Measurements from ENCODE around the gene RGS19.

The RGS19 gene

DNA sequence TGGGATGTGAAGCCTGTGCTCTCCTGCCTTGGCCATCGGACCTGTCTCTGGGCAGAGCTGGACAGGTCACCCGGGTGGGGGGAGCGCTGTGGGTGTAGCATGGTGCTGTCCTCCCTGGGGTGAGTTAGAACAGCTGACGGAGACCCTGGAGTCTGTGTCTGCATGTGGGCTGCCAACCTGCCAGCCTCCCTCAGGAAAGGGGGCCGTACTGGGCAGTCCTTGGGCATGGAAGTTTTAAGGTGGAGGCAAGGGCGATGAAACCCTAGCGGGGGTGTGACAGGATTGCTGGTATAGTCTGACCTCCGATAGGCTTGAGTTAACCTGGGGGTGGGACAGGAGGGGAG is 32.3 kb downstream of the RGS19 start:
- DNase-seq, result no peak

DNA sequence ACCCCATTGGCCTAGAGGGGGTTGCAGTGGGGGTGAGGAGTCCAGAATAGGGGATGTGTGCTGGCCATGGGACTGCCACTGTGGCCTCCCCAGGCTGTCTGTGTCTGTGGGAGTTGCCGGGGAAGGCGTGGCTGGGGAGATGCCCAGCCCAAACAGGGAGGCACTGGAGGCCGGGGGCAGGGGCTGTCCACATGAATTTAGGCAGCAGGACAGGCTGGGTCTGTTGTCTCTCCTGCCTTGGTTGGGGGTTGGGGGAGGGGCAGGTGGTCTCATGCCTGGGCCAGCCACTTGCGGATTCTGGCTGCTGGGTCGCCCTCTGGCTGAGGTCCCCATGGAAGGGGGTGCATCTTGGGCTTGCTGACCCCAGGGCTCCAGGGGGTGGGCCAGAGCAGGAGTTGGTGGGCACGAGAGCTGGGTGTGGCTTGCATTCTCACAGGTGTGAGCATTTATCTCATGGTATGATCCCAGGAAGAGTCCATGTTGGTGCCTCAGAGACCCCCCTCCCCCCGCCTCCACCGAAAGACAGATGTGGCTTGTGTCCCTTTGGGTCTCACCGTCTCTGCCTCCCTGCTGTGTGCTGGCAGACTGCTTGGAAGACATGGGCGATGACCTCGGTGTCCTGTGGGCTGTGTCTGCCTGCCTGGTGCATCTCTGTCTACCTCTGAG is 33.8 kb downstream of the RGS19 start:
- no peak for DNase-seq

DNA sequence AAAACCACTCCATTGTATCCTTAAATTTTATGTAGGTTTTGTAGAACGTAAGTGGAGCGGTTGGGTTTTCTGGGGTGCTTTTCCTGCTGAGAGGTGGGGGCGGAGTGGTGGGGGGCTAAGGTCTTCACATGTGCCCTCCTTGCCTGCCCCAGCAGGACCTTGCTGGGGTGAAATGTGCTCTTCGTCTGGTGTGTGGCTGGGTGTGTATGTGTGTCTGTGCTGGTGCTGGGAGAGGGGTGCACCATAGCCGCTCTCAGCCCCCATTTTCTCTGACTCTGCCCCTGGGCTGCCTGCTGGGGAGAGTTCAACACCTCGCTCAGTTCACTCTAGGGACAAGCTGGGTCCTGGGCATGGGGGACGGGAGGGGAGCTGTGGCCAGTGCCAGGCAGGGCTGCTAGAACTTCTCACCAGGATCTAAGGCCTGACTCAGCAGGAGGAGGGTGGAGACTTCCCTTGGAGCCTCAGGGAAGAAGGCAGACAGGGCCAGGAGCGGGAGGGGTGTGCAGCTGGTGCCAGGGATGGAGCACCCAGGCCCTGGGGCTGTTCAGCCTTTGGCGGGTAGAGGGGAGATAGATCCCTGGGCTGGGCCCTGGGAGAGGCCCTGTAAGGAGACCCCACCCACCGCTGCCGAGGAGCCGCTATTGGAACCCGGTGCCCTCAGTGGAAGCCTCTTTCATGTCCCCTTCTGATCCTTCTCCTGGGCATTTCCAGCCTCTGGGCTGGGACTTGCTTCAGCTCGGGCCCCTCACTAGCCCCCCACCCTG is 34.7 kb downstream of the RGS19 start:
- DNase-seq, result peak; percentile 88

DNA sequence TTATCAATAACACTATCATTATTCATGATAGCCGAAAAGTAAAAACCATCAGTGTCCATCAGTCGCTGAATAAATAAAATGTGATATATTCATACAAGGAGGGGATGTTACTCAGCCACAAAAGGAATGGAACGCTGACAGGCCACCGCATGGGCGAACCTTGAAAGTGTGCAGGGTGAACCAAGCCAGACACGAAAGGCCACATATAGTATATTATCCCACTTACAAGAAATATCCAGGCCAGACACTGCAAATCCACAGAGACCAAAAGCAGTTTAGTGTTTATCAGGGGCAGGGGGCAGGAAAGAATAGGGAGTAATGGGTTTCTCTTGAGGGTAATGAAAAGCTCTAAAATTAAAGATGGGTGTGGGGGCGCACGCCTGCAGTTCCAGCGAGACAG is 35.5 kb downstream of the RGS19 start:
- no peak for DNase-seq

DNA sequence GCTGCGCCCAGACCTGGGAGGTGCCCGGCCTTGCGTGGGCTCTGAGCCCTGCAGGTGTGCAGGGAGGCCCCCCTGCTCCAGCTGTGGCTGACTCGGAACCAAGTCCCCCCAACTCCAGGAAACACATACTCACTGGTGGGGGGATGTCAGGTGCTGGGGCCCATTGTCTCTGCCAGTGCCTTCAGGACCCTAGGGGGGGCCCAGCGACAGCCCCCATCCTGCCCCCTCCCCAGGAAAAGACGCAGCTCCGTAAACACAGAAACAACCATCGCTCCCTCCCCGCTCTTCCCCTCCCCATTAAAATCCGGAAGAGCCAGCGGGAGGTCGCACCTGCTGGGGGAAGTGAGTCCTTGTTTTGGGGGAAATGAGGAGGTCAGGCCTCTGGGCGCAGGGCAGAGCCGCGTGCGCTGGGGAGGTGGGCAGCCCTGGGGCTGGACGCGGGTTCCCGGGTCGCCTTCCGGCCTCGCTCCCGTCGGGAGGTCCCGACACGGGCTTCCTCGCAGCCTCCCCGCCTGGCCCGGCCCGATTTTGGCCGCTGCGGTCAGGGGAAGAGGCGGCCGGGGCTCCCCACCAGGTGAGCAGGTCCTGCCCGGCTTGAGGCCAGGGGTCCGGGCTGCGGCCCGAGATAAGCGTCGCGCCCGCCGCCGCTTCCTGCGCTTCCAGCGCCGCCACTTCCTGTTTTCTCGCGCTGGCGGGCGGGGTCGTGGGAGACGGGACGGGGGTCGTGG is 37.1 kb downstream of the RGS19 start:
- DNase-seq, result no peak

DNA sequence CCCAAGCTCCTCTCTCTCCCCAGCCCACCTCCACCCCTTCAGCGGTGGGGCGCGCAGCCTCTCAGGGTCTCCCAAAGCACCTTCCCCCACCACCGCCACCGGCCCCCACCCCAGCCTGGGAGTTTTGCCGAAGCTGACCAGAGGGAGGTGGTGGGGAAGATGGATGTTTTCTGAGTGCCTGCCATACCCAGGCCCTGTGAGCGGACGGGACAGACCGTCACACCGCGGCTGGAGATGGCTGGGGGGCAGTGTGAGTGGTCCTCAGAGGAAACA is 37.6 kb downstream of the RGS19 start:
- no peak for DNase-seq

DNA sequence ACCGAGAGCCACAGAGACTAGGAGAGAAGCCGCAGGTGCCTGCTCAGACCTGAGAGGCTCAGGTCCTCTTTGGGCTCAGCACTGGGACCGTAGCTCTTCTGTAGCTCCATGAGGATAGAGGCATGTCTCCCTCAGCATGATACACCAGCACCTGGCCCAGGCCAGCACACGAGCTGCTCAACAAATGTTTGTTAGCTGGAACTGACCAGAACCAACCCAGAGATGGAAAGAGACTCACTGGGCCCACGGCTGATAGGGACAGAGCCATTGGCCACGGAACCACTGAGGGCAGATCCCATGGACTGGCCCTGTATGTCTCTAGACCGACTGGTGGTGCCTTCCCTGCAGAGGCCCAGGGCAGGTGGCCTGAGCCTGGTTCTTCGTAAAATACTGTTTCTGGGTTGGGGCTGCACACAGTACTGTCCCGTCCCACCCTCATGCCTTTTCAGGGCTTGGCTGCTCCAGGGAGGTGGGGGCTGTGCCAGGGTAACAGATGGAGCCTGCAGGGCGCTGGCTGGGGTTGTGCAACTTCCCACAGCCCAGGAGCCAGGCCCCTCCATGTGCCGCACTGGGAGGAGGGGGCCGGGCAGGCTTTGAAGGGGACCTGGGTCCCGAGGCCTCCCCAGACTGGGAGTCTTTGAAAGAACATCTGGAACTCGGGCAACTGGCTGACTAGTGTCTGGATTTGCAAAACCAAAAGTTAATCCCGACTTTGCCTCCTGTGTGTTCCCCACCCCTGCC is 38.1 kb downstream of the RGS19 start:
- no peak for DNase-seq

DNA sequence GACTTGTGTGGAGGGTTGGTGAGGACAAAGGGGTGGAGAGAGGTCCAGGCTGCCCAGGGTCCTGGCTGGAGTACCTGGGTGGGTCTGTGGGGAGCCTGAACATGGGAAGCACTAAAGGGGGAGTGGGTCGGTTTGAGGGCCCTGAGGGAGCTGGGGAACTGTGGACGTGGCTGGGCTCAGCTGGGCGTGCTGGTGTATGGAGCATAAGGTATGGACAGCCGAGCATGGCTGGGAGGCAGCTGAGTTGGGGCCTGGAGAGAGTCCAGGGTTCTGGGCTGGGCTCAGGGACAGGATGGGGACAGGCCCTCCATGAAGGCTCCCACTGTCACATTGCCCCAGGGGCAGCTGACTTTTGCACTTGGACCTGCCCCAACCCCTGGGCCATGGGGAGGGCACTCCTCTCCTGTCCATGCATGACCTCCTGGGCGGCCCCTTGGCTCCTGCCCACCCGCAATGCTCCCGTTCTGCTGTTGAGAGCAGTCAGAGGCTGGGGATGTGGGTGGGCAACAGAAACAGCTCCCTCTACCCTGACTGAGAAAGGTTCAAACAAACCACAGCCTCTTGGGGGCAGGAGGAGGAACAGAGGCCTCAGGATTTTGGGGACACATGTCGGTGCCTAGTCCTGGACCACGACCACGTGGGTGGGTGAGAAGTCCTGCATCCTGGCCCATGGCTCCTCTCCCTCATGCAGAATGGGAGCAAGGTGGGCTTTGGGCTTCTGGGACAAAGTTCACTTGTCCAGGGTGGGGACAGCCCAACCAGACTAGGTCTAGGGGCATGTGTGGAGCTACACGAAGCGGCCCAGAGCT is 38.9 kb downstream of the RGS19 start:
- no peak for DNase-seq

DNA sequence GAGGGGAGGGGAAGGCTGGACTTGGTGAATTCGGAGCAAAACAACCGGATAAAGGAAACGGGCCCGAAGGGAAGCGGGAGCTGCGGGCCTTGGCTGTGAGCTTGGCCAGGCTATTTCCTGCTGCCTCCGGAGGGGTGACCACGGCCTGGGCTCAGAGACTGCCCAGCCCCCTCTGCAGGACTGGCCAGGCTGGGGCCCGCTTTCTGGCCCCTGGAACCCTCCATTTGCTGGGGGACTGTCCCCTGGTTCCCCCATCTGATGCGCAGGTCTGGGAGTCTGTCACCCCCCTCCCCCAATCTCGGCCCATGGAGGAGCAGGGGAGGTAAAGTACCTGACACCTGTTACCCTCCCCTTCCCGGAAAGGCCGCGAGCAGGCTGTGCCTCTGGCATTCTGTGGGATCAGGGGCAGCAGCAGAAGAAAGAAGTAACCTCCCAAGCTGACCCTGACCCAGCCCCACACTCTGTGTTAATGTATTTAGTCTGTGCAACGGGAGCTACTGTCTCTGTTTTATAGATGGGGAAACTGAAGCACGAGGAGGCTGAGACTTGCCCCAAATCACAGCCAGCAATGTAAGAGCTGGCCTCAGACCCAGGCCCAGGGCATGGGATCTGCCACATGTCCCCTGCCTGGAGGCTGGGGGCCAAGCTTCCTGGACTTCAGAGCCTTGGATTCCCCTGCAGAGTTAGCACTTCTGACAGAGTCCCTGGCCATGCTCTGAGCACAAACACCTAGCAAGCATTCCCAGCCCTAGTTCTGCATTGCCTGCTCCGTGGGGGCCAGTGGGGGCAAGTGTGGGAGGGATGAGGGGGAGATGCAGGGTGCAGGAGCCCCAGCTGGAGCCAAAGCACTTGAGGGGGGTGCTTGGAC is 39.8 kb downstream of the RGS19 start:
- DNase-seq, result no peak

DNA sequence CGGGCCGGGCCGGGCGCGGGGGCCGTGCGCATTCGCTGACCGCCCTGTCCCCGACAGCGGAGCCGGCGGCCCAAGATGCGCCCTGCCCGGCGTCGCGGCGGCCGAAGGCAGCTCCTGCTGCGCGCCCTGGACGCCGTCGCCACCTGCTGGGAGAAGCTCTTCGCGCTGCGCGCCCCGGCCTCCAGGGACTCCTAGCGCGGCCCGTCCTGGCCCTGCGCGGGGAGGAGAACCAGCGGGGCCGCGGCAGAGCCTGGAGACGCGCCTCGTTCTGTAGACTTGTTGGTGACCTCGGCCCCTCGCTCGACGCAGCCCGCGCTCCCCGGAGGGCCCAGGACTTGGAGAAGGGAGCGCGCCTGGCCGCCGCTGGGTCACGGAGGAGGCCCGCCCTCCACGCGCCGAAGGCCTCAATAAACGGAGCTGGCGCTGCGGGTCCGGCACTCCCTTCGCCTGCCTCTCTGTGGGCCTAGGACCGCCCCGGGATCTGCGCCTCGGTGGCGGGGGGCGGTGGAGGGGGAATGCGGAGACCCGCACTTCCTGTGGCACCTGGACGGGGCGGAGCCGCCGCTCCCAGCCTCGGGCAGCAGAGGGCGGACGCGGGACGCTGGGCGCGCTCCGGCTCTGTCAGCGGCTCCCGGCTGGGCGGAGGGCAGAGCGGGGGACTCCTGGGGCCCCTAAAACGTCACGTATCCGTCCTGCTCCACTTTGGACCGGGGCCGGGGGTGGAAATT is 40.6 kb downstream of the RGS19 start:
- DNase-seq, result peak; percentile 66

DNA sequence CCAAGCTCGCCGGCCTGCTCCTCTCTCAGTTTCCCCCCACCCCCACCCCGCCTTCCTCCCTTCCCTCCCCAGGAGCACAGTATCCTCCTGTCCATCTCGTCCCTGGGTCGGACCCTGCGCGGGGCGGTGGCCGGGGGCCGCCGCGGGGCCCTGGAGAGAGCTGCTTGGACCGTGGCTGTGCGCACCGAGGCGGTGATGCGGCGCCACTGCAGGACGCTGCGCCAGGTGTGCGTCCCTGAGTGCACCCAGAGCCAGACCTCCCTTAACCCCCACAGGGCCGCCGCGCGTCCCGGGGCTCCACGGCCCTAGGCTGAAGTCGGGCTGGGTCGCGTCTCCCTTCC is 41.1 kb downstream of the RGS19 start:
- DNase-seq, result no peak

DNA sequence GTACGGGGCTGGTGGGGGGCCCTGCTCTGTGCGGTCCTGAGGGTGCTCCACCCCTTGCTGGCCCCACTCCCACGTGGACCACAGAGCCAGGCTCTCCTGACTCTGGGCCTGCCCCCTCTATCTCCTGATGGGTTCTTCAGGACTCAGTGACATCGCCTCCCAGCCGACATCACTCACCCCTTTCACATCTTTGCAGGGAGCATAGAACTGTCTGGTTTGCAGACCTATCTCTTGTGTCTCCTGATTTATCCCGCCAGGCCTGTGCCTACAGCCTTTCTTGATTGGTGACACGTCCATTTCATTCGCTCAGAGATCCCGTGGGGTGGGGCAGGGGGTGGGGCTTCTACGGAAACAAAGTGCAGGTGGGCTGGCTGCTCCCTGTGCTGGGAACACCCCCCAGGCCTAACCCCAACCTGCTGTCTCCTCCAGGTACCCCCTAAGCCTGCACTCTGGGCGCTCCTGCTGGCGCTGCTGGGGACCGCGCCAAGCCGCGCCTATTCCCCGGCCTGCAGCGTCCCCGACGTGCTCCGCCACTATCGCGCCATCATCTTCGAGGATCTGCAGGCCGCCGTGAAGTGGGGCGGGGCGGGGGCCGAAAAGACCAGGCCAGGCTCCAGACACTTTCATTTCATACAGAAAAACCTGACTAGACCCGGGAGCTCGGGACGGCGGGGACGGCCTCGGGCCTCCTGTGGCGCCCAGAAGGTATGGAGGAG is 41.7 kb downstream of the RGS19 start:
- no peak for DNase-seq

DNA sequence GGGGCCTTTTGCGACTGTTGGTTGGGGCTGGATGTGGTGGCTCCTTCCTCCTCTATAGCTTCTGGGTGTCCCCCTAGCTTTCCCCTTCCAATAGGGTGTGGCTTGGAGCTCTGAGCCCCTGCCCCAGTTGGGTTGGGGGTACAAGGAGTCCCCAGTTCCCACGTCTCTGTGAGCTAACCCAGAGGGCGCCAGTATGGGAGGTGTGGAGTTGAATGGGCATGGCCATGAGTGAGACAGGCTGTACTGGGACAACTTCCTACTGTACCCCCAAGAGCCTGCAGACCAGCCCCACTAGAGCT is 42.2 kb downstream of the RGS19 start:
- no peak for DNase-seq

DNA sequence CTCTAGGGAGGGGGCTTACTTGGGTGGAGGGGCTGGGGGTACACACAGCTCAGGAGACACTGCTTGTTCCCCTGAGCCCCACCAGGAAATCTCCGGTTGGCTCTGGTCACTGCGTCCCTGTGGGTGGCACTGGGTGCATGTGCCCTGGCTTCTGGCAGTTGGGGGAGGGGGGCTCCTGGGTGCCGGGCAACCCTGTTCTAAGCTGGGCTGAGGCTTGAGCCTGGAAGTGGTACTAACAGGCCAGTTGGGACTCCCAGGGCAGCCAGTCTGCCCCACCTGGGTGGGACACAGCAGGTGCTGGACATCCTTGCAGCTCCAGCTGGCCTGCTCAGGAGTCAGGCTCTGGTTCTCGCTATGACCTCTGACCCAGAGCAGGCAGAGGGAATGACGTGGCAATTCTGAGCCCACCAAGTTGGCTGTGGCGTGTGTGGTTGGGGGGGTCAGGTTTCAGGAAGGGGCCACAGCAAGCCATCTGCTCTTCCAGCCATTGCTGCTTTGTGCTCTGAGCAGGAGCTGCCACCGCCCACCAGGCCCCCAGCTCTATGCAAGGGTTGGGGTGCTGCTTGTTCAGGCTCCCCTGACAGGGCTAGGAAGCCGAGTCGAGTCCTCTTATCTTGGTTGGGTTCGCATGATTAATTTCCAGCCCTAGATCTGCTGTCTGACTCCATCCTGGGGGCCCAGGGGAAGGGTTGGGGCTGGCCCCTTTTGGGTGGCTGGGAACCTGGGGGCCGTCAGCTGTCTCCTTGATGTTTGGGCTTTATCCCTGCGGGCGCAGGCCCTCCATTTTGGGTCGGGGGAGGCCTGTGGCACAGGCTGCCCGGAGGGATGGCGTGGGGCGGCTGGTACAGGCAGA is 42.7 kb downstream of the RGS19 start:
- no peak for DNase-seq

DNA sequence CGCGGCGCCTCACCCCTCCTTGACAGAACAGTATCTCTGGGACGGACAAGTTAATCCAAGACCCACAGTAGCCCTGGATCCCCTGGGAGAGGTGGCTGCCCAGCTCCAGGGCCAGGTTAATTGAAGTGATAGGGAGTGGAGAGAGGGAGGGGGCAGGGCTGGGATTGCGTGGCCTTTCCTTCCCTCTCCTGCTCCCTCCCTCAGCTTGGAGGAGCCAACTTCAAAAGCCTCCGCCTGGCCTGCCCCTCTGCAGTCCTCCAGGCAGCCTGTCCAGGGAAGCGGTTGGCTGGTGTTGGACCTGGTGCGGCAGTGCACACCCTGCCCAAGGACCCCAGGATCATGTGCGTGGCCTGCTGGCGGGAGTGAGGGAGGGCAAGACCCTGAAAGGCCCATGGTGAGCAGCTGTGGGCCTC is 43.4 kb downstream of the RGS19 start, which contains the start of gene C20orf204:
Gene C20orf204, plus strand, starts transcription at position 250 of the 413 bp plus-strand sequence. Its CDS starts 142 bp downstream, at position 392.
- DNase-seq, result no peak

DNA sequence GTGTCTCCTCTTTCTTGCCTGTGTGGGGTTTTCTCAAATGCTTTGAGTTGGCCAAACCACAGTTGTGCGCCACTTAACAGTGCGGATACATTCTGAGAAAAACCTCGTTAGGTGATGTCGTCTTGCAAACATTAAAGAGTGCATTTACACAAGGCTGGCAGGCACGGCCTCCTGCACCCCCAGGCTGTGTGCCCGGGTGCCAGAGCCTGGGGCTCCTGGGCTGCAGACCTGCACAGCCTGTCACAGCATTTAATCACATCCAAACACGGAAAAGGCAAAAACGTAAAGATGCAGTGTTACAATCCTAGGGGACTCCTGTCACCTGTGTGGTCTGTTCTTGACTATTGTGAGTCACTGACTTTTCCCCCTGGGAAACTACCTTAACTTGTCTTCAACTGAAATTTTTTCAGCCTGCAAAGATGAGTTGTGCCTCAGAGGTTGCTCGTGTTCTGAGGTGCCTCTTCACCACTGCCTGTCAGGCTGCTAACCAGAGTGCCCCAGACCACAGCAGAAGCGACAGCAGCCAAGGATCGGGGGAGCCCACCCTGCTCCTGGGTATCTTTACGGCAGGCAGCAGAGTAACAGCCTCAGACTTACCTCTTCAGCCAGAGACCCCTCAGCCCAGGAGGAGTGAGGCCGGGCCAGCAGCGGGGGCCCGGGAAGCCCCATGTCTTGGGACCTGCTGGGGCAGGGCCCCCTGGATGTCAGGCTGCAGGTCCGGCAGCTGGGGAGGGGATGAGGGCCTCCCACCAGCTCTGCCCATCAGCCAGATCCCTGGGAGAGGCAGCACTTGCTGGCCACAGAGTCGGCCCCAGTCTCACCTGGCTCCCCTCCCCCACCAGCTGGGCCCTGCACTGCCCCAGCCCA is 44.0 kb downstream of the RGS19 start:
- DNase-seq, result no peak

DNA sequence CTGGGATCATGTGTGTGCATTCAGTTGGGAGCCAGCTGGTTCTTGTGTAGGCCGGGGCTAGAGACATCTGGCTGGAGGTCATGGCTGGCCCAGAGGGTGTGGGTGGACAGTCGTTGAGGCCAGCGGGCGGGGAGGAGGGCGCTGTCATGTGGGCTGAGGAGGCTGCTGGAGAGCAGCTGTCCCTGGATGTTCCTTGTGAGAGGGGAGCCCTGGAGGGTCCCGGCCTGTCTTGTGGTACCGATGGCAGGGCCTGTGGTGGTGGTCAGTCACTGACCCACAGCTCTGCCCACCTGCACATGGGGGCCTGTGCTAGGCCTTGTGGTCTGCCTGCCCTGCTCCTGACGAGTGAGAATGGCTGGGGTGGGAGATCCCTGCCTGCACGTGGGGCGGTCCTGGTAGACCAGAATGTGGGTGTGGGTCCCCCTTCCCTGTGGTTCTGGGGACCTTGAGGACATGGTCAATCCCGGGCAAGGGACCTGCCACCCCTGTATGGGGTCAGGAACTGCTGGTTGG is 45.3 kb downstream of the RGS19 start:
- DNase-seq, result no peak

Measured in NCI-H226 (cell line).